MM.1S (cell line): ENCODE data around the gene KRT84.

Experiments
- CTCF ChIP-seq: fragments of 300-600 bp; sonication (generic); IDR thresholded peaks from 2 replicates; pipeline ENCODE4 v1.5.1; 2016; ENCODE audit warnings: antibody characterized with exemption, low read length, mixed read lengths
- EZH2 ChIP-seq: fragments of 300-600 bp; sonication (generic); optimal IDR thresholded peaks from 2 replicates; pipeline ENCODE3; 2017; ENCODE audit warnings: low read depth, mild to moderate bottlenecking, antibody characterized with exemption, low read length, mixed read lengths
- EZH2phosphoT487 ChIP-seq: fragments of 300-600 bp; sonication (generic); IDR thresholded peaks from 2 replicates; pipeline ENCODE4 v1.6.1; 2018; ENCODE audit warnings: antibody characterized with exemption, low read length

- no peak for TF ChIP-seq EZH2
- peak; percentile 39 for TF ChIP-seq CTCF
- no peak for TF ChIP-seq EZH2phosphoT487
Measured at GRCh38 chr12:52380271-52380694, 5.2 kb downstream of the KRT84 start.
